Mesendoderm (in vitro differentiated cells): ENCODE data around the gene VWA8.

ENCODE experiments used
- DNase-seq: peaks from one replicate; pipeline ENCODE4 v3.0.0; 2013
- H2AK5ac ChIP-seq: 2 replicates; pipeline ENCODE4 v1.6.1; 2013; ENCODE audit warnings: low read length, inconsistent platforms
- H2BK120ac ChIP-seq: 2 replicates; pipeline ENCODE4 v1.6.1; 2013; ENCODE audit warnings: low read depth, mild to moderate bottlenecking, low read length, moderate library complexity, mixed read lengths
- H2BK15ac ChIP-seq: replicated peaks from 2 replicates; pipeline ENCODE4 v1.6.1; 2013; ENCODE audit warnings: low read depth, mild to moderate bottlenecking, moderate library complexity
- H2BK5ac ChIP-seq: 2 replicates; pipeline ENCODE4 v1.6.1; 2013; ENCODE audit warnings: low read length, inconsistent platforms
- H3K18ac ChIP-seq: 2 replicates; pipeline ENCODE4 v1.6.1; 2013; ENCODE audit warnings: mild to moderate bottlenecking, low read length, mixed read lengths
- H3K23ac ChIP-seq: one replicate; pipeline ENCODE4 v1.6.1; 2013; ENCODE audit warnings: low read length
- H3K27ac ChIP-seq: 2 replicates; pipeline ENCODE4 v1.5.1; 2013; ENCODE audit warnings: low read depth, mild to moderate bottlenecking, inconsistent platforms, low read length, moderate library complexity
- H3K27me3 ChIP-seq: 2 replicates; pipeline ENCODE4 v1.6.1; 2013; ENCODE audit warnings: low read length, control low read depth, mild to moderate bottlenecking, inconsistent platforms; ENCODE audit not compliant: insufficient read depth, poor library complexity
- H3K36me3 ChIP-seq: 2 replicates; pipeline ENCODE4 v1.6.1; 2013; ENCODE audit warnings: low read length, inconsistent platforms; ENCODE audit not compliant: control insufficient read depth, insufficient read depth
- H3K4ac ChIP-seq: one replicate; pipeline ENCODE4 v1.6.1; 2013; ENCODE audit warnings: low read depth, mild to moderate bottlenecking, low read length, moderate library complexity
- H3K4me1 ChIP-seq: 2 replicates; pipeline ENCODE4 v1.6.1; 2013; ENCODE audit warnings: low read depth, low read length, inconsistent platforms; ENCODE audit not compliant: control insufficient read depth
- H3K4me2 ChIP-seq: 2 replicates; pipeline ENCODE4 v1.6.1; 2013; ENCODE audit warnings: low read length
- H3K4me3 ChIP-seq: 2 replicates; pipeline ENCODE4 v1.5.1; 2013; ENCODE audit warnings: mild to moderate bottlenecking, low read length
- H3K56ac ChIP-seq: one replicate; pipeline ENCODE4 v1.6.1; 2013; ENCODE audit warnings: low read length
- H3K79me1 ChIP-seq: 2 replicates; pipeline ENCODE4 v1.6.1; 2013; ENCODE audit warnings: low read length, inconsistent platforms
- H3K79me2 ChIP-seq: 2 replicates; pipeline ENCODE4 v1.6.1; 2013; ENCODE audit warnings: mild to moderate bottlenecking, low read length; ENCODE audit not compliant: control insufficient read depth, insufficient read depth
- H3K9ac ChIP-seq: 2 replicates; pipeline ENCODE4 v1.6.1; 2013; ENCODE audit warnings: low read length, inconsistent platforms
- H4K5ac ChIP-seq: one replicate; pipeline ENCODE4 v1.6.1; 2013; ENCODE audit warnings: low read length
- H4K8ac ChIP-seq: one replicate; pipeline ENCODE4 v1.6.1; 2013; ENCODE audit warnings: low read depth, mild to moderate bottlenecking, control low read depth, low read length, moderate library complexity
- WGBS: extraction: QIAGEN DNeasy Blood & Tissue Kit; methylation state at CpG from one replicate; pipeline ENCODE4 v1.1.7; 2013; ENCODE audit warnings: low lambda C conversion rate, missing lambda C conversion rate; ENCODE audit not compliant: insufficient coverage; ENCODE audit errors: extremely low coverage; 5-methylcytosine and 5-hydroxymethylcytosine counted together

The VWA8 gene

DNA sequence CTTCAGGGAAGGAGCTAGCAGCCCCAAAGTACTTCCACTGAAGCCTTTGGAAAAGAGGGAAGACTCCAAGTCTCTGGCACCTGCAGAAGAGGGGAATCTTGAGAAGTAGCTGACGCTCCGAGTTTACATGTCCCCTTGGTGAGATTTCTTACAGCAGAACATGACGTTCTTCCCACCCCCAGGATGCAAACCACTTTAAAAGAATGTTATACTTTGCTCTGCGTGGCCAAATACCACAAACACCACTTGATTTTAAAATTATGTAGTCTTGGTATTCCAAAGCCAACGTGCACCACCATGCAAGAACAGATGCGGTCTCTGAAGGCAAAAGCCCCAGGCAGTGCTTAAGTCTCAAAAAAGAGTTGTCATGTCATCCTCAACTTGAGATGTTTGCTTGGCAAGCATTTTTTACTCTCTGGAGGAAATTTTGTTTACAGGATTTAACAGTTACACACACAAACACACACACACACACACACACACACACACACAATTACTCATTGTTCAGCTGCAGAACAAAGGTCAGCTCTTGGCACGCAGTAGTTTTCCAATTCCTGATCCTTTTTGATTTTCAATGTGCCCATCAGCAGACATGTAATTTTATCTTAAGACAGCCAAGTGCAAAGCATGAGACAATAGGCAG is 397.4 kb downstream of the VWA8 start:
- Histone ChIP-seq H3K56ac (no peak overlapping the region), H2AK5ac (no peak overlapping the region), H3K79me2 (no peaks in the 10 kb centered on the region), H4K5ac (no peak overlapping the region), H3K36me3 (no peaks in the 10 kb centered on the region), H3K23ac (no peak overlapping the region), H3K27me3 (no peaks in the 10 kb centered on the region), H3K18ac (peak overlapping the region; percentile 18), H4K8ac (no peak overlapping the region), H3K9ac (no peak overlapping the region), H3K27ac (peak overlapping the region; percentile 49), H3K4ac (no peak overlapping the region), H2BK5ac (peak overlapping the region; percentile 48), H3K4me2 (no peak overlapping the region), H3K4me1 (peaks cover 8% of the 10 kb centered on the region), H3K4me3 (no peak overlapping the region), H2BK15ac (no peak overlapping the region), H3K79me1 (no peaks in the 10 kb centered on the region), H2BK120ac (no peak overlapping the region)
- DNase-seq, result no peak
- WGBS, result no CpG with 5 or more reads among the region's 7 CpGs

DNA sequence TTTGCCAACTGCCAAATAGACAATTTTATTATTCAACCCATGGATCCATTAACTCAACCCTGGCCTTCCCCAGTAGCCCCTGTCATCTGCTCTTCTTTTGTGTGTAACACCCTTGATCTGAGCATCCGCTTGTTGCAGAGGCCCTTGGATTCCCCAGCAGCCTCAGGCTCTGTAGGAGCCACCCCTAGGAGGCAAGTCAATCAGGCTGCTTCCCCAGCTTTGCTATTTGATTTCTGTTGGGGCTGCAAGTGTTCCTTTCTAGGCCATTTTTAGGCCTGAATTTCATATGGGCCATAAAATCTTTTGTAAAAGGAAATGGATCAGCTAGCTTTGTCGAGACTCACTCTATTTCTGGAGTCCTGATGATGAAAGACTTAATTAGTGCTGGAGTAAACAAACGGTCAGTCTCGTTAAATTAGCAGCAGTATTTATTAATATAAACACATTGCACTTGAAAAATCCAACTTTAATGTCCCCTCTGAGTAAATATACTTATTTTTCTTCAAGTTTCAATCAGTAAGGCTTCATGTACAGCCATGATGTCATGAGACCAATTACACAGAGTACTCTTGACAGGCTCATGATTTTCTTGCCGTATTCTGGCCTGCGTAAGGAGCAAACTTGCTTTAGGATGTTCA is 398.2 kb downstream of the VWA8 start:
- peak overlapping the region; percentile 22 for H3K18ac ChIP-seq
- H2AK5ac ChIP-seq, result no peak overlapping the region
- H3K36me3 ChIP-seq, result no peaks in the 10 kb centered on the region
- no peak overlapping the region for H3K4ac ChIP-seq
- H3K27me3 ChIP-seq, result no peaks in the 10 kb centered on the region
- H4K8ac ChIP-seq, result no peak overlapping the region
- no peak for DNase-seq
- no CpG with 5 or more reads among the region's 6 CpGs for WGBS
- H3K56ac ChIP-seq, result no peak overlapping the region
- no peak overlapping the region for H3K9ac ChIP-seq
- no peak overlapping the region for H3K23ac ChIP-seq
- H3K79me2 ChIP-seq, result no peaks in the 10 kb centered on the region
- no peak overlapping the region for H3K4me2 ChIP-seq
- no peak overlapping the region for H3K4me3 ChIP-seq
- no peak overlapping the region for H2BK5ac ChIP-seq
- no peak overlapping the region for H2BK15ac ChIP-seq
- peaks cover 8% of the 10 kb centered on the region for H3K4me1 ChIP-seq
- H4K5ac ChIP-seq, result no peak overlapping the region
- no peak overlapping the region for H2BK120ac ChIP-seq
- H3K79me1 ChIP-seq, result no peaks in the 10 kb centered on the region
- H3K27ac ChIP-seq, result no peak overlapping the region

DNA sequence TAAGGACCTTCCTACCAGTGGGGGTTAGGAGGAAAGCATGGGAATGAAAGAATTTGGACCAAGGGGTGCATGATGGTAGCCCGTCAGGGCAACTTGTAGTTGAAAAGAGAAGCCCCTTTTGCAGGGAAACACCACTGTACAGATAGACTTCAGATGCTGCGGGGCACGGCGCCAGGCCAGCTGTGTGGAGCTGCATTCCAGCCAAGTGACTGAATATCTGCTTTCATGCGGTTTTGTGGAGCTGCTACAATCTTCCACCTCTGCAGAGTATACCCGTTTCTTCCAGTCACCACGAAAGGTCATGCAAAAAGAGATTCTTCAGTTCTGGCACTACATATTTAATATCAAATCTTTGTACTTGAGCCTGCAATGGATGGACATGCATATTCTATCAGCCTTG is 398.8 kb downstream of the VWA8 start:
- Histone ChIP-seq H3K23ac (no peak overlapping the region), H3K4me3 (no peak overlapping the region), H3K79me2 (no peaks in the 10 kb centered on the region), H3K27ac (no peak overlapping the region), H2BK120ac (no peak overlapping the region), H3K4ac (no peak overlapping the region), H3K27me3 (no peaks in the 10 kb centered on the region), H3K4me1 (peaks cover 8% of the 10 kb centered on the region), H3K9ac (no peak overlapping the region), H2BK15ac (no peak overlapping the region), H2AK5ac (no peak overlapping the region), H2BK5ac (no peak overlapping the region), H4K8ac (no peak overlapping the region), H3K18ac (no peak overlapping the region), H3K79me1 (no peaks in the 10 kb centered on the region), H3K4me2 (no peak overlapping the region), H3K36me3 (no peaks in the 10 kb centered on the region), H3K56ac (no peak overlapping the region), H4K5ac (no peak overlapping the region)
- no peak for DNase-seq
- no CpG with 5 or more reads among the region's 7 CpGs for WGBS

DNA sequence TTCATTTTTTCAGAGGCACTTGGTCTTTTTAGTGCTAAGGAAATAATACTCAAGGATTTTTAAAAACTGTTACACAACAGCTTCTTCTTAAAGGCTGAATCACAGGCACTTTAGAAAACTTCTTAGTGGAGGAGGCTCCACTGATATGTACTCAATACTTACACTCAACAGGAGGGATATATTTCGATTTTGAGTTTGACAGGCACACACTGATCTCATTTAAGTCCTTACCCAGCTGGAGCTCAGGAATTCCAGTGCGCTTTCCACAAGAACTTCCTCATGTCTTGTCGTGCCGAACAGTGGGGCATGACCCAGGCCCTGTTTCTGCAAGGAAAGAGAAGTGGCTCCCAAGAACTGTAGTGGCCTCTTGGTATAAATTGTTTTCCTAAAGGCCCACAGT is 399.7 kb downstream of the VWA8 start:
- Histone ChIP-seq H2AK5ac (no peak overlapping the region), H3K27ac (no peak overlapping the region), H3K23ac (no peak overlapping the region), H3K4me1 (peaks cover 8% of the 10 kb centered on the region), H2BK15ac (no peak overlapping the region), H3K4me3 (no peak overlapping the region), H3K79me1 (no peaks in the 10 kb centered on the region), H3K4ac (no peak overlapping the region), H2BK5ac (no peak overlapping the region), H3K9ac (no peak overlapping the region), H3K27me3 (no peaks in the 10 kb centered on the region), H2BK120ac (no peak overlapping the region), H3K18ac (no peak overlapping the region), H4K8ac (no peak overlapping the region), H4K5ac (no peak overlapping the region), H3K79me2 (no peaks in the 10 kb centered on the region), H3K4me2 (no peak overlapping the region), H3K56ac (no peak overlapping the region), H3K36me3 (no peaks in the 10 kb centered on the region)
- DNase-seq, result no peak
- no CpG with 5 or more reads among the region's 4 CpGs for WGBS

DNA sequence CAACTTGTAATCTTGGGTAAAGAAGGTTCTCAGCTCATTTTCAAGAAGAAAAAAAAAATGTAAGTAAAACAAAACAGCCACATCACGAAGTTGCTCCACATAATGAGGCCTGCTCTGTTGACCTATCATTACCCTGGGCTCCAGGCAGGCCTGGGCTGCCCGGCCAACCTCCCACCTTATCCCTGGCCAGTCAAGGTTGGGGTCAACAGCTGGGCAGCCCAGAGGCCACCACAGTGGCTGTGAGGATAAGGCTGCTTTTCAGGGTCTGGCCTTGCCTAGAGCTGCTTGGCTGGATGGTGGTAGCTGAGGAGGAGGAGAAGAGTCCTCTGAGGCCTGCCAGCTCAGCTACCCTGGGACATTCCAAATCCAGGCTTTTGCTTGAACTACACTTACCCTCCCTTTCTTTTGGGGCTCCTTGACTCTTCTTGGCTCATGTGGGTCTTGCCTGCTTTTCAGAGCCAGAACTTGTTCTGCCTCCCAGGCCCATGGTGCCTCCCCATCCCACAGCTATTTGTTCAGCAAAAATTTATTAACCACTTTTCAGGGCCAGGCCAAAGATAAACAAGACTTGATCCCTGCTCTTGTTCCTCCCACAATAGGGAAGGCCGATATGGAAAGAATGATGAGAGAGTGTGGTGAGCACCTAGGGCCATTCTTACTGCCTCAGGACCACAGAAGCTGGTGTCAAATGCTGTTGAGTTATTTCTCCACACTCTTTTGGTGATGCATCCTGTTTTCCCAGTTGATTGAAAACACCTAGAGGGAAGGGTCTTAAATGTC is 401.9 kb downstream of the VWA8 start:
- Histone ChIP-seq H3K4me1 (peaks cover 5% of the 10 kb centered on the region), H4K8ac (no peak overlapping the region), H3K18ac (no peak overlapping the region), H3K56ac (no peak overlapping the region), H2AK5ac (no peak overlapping the region), H3K27me3 (no peaks in the 10 kb centered on the region), H3K79me2 (no peaks in the 10 kb centered on the region), H3K4me3 (no peak overlapping the region), H2BK5ac (no peak overlapping the region), H3K9ac (no peak overlapping the region), H2BK15ac (no peak overlapping the region), H3K27ac (no peak overlapping the region), H3K4me2 (no peak overlapping the region), H4K5ac (no peak overlapping the region), H3K23ac (no peak overlapping the region), H3K4ac (no peak overlapping the region), H2BK120ac (no peak overlapping the region), H3K36me3 (no peaks in the 10 kb centered on the region), H3K79me1 (no peaks in the 10 kb centered on the region)
- no peak for DNase-seq
- WGBS, result no CpG with 5 or more reads among the region's 3 CpGs
